ENCODE results near the gene TENM3.

The TENM3 gene

GRCh38 chr4:182604161-182604622 lies 361.0 kb downstream of the TENM3 start:
- in situ Hi-C loops (cut with MboI; ENCODE audit: low sequenced_read_pairs) = no loop called here

DNA sequence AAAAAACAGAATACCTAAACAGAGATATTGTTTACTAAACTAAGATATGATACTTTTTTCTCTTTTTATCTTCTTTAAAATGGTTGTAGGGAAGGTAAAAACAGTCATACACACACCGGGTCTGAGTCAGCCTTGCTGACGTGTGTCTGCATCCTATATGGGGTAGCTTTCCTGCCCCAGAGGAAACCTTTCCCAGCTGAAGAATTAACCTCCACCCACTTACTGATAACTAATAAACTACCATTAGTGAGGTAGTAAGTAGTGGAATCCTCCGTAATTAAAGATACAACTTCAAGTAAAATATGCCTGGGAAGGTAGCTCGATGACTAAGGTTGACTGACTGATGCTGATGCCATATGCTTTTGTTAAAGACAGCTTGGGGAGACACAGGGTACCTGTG lies 361.8 kb downstream of the TENM3 start:
- in situ Hi-C loops (cut with MboI; ENCODE audit: low sequenced_read_pairs) = no loop called here

DNA sequence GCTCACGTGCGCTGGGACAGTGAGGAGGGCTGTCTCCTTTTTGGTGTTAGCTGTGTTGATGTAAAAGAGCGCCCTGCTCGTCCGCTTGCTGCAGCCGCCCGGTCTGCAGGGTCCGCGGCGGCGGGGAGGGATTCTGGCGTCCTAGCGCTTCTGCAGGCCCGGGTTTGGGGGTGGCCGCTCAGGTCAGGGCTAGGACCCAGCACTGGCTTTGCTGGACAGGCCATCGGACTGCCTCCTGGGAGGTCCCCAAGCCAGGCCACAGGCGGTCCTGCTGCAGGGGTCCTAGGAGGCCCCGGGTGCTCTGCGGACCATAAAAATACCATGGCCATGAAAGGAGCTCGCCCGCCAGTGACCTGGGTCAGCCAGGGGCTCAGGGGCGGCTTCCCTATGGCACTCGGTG lies 365.3 kb downstream of the TENM3 start:
- in situ Hi-C loops (cut with MboI; ENCODE audit: low sequenced_read_pairs) = no loop called here

- in situ Hi-C loops (cut with MboI; ENCODE audit: low sequenced_read_pairs) = no loop called here
Observed at GRCh38 chr4:182616476-182616875, 373.3 kb downstream of the TENM3 start.

- in situ Hi-C loops (cut with MboI; ENCODE audit: low sequenced_read_pairs) = no loop called here
Observed at GRCh38 chr4:182619660-182620059, 376.5 kb downstream of the TENM3 start.

- in situ Hi-C loops (cut with MboI; ENCODE audit: low sequenced_read_pairs) = no loop called here
Observed at GRCh38 chr4:182620111-182620980, 377.1 kb downstream of the TENM3 start.

DNA sequence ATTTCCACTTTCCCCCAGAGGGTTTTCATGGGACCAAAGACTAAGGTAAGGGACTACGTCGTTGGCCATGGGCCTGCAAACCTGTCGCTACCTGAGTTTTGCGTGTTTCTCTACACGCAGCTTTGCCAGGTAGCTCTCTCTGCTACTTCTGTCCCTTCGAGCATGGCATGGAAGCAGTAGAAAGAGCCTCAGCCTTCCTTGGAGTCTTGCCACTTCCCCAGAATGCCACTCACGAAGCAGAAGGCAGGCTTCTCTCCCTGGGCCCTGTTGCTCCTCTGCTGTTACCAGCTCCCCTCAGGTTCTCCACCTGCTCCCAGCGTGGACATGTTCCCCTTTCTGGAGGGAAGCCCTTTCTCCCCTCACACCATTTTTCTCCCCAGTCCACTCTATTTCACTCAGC lies 381.1 kb downstream of the TENM3 start:
- in situ Hi-C loops (cut with MboI; ENCODE audit: low sequenced_read_pairs) = no loop called here

GRCh38 chr4:182625193-182625592 lies 382.0 kb downstream of the TENM3 start:
- in situ Hi-C loops (cut with MboI; ENCODE audit: low sequenced_read_pairs) = no loop called here

DNA sequence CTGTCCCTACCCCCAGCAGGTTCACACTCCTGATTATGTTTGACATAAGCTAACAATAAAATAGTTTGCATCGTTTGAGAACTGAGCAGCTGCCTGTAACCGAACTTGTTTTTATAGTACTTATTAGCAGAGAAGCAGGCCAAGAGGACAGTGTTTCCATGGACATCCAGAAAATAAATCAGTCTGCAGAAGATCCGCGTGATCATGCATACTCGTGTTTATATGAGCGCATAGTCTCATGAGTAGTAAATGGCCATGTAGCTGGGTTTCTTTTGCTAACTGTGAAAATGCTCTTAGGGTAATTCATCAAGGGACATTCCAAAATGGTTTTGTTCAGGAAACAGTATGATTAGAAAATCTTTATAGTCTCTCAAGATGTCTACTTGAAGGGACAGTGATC lies 384.8 kb downstream of the TENM3 start:
- in situ Hi-C loops (cut with MboI; ENCODE audit: low sequenced_read_pairs) = no loop called here

- in situ Hi-C loops (cut with MboI; ENCODE audit: low sequenced_read_pairs) = no loop called here
Observed at GRCh38 chr4:182628544-182628943, 385.3 kb downstream of the TENM3 start.

- in situ Hi-C loops (cut with MboI; ENCODE audit: low sequenced_read_pairs) = no loop called here
Observed at GRCh38 chr4:182629096-182629495, 385.9 kb downstream of the TENM3 start.

DNA sequence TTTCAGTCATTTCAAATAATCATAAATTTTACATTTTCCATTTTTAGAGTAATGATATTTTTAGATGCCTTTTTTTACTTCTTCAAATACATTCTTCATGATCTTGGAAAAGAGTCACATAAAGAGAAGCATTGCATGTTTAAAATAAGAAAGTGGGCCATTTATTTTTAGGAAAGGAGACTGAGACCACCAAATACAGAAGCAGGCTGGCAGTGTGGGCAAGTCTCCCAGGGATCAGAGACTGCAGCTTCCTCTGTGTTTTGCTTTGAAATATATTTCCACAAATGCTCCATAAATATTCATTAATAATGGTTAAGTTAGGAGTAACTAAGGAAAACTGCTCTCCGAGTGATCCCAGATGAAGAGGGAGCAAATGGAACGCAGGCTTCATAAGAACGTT lies 397.3 kb downstream of the TENM3 start:
- in situ Hi-C loops (cut with MboI; ENCODE audit: low sequenced_read_pairs) = no loop called here

DNA sequence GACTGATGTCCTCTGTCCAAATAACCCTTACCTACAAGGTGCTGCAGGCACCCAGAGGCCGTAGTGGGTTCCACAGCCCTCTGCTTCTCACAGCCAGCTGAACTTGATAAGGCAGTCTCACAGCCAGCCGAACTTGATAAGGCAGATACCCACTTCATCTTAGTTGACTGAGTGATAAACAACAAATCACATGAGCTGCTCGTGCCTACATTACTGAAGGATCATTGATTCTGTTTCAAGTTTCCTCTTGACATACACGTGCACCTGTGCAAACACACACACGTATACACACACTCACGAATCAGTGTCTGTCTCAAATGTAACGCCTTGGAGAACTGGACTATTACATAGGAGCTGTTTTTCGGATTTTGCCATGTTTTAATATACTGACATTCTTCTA lies 397.7 kb downstream of the TENM3 start:
- in situ Hi-C loops (cut with MboI; ENCODE audit: low sequenced_read_pairs) = no loop called here

GRCh38 chr4:182642831-182643230 lies 399.6 kb downstream of the TENM3 start:
- in situ Hi-C loops (cut with MboI; ENCODE audit: low sequenced_read_pairs) = no loop called here

- in situ Hi-C loops (cut with MboI; ENCODE audit: low sequenced_read_pairs) = no loop called here
Observed at GRCh38 chr4:182643801-182644682, 400.8 kb downstream of the TENM3 start.

DNA sequence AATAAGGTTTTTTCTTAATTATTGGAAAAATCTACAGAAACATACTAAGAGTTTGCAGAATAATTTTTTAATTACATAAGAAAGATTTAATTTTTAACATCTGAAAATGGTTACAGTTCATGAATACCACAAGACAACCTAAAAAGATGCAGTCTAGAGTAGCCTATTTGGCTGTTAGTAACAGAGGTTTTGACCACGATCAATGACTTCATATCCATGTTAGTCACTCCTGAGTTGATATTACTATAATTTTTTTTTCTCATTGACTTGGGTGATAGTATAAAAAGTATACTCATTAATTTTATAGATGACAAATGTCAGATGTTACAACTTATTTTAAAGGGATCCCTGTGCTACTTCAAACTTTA lies 401.5 kb downstream of the TENM3 start:
- in situ Hi-C loops (cut with MboI; ENCODE audit: low sequenced_read_pairs) = no loop called here

DNA sequence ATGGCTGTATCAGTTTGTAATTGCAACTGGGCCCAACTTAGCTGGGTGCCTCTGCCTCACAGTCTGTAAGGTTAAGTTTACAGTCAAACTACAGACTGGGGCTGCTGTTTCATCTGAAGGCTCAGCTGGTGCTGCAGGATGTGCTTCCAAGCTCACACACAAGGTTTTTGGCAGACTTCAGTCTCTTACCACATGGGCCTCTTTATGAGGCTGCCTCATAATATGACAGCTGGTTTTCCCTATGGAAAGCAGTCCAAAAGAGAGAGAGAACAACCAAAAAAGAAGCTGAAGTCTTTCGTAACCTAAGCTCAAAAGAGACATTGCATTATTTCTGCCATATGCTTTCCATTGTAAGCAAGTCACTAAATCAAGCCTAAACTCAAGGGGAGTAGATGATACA lies 402.3 kb downstream of the TENM3 start:
- in situ Hi-C loops (cut with MboI; ENCODE audit: low sequenced_read_pairs) = no loop called here

DNA sequence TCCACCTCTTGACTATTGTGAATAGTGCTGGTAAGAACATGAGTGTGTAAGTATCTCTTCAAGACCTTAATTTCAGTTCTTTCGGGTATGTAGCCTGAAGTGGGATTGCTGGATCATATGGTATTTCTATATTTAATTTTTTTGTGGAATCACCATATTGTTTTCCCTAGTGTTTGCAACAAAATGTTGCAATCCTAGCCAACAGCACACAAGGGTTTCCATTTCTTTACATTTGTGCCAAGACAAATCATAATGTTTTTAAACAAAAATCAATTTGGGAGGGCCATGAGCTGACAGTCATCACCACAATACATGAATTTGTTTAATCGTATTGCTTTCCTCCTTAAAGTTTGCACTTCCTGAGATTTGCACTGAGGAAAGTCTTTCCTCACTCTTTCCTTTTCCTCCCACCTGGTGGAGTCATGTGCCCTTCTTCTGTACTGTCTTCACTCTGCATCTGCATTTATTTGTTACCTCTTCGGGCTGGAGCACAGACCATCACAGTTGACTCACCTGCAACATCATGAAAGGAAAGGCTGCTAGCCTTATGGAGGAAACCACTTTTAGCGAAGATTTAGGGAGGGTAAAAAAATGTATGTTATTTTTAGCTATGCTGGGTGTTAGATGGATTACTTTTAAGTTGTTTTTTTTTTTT lies 404.6 kb downstream of the TENM3 start:
- in situ Hi-C loops (cut with MboI; ENCODE audit: low sequenced_read_pairs) = no loop called here

DNA sequence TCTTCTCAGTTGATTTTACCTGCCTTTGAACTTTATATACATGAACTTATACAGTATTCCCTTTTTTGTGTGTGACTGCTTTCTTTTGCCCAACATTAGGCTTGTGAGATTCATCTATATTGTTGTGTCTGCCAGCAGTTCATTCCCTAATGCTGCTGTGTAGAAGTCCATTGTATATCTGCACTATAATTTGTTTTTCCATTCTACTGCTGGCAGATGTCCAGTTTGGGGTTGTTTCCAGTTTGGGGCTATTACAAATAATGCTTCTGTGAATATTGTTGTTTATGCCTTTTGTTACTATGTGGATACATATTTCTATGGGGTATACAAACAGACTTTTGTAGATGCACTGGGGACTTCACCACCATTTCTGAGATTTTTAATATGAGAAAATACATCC lies 405.6 kb downstream of the TENM3 start:
- in situ Hi-C loops (cut with MboI; ENCODE audit: low sequenced_read_pairs) = no loop called here

GRCh38 chr4:182649698-182650477 lies 406.7 kb downstream of the TENM3 start:
- in situ Hi-C loops (cut with MboI; ENCODE audit: low sequenced_read_pairs) = no loop called here

DNA sequence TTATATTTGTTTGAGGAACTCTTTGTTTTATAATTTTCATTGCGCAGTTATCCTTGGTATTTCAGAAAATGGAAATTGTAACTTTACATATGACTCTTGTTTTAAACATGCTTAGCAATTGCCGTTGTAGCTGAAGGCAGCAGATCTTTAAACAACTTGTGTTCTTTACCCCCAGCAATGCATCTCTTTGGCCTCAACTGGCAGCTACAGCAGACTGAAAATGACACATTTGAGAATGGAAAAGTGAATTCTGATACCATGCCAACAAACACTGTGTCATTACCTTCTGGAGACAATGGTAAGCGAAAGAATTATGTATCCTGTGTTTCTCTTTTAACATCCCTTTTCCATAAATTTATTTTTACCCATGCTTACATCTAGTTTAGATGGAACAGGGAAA lies 410.4 kb downstream of the TENM3 start:
- in situ Hi-C loops (cut with MboI; ENCODE audit: low sequenced_read_pairs) = no loop called here
